Neural progenitor cell (in vitro differentiated cells): Measurements from ENCODE around the gene DSC3.

Experiments
- EZH2 ChIP-seq: fragments of 200-600 bp; sonication (generic); IDR thresholded peaks from 2 replicates; pipeline ENCODE4 v1.6.1; 2017; ENCODE audit warnings: antibody characterized with exemption, mild to moderate bottlenecking, moderate library complexity
- EZH2phosphoT487 ChIP-seq: fragments of 200-600 bp; sonication (generic); IDR thresholded peaks from 2 replicates; pipeline ENCODE4 v1.6.1; 2017; ENCODE audit warnings: antibody characterized with exemption

DNA sequence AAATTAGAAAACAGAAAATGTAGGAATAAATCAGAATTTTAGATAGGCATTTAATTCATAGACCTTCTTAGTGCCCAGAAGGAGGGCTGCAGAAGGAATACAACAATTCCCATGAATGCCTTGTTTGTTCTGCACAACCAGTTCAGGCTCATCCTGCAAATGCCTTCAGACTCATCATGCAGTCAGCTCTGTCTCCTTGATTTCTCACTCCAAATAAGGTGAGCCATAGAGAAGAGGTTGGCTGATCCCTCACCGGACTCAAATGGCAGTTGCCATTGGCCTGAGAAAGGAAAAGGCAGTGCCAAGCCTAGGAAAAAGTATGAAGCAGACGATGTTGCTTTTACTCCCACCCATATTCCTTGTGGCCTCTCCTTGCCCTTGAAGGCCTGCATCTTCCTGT lies 50.3 kb downstream of the DSC3 start:
- TF ChIP-seq EZH2phosphoT487: no peak
- TF ChIP-seq EZH2: no peak
